Measurements from ENCODE around the gene MORC2.
A peak's percentile ranks its signal among the peaks of the same experiment; 100 is the strongest.

The MORC2 gene

DNA sequence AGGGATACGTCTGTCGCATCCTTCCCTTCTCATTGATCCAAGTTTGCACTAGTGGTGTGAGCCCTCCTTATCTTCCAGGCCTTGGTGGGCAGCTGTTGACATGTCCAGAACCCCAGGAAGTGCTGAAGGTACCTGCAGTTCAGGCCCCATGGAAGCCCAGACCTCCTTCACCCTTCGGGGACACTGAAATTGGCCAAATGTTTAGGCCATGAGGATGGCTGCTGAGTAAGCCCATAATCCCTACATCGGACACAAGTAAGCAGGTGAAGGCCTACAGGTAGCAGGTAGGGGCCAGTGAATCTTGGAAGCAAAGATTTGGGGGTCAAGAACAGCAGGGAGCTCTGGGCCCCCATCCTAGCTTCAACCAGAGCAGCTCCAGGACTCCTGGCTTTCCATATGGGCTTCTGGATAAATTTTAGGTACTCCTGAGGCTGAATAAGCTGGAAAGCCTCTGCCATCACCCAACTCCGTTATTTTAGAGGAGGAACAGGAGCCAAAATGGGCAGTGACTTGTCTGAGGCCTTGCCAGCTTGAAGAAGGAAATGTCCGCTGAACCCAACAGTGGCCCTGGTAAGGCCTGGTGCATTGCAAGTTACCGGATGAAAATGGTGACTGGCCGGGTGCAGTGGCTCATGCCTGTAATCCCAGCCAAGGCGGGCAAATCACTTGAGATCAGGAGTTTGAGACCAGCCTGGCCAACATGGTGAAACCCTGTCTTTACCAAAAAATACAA lies 45.2 kb downstream of the MORC2 start:
- DNase-seq (ENCODE audit: extremely low spot score, insufficient read length, low read depth): no peak
- FAIRE-seq: no peak

DNA sequence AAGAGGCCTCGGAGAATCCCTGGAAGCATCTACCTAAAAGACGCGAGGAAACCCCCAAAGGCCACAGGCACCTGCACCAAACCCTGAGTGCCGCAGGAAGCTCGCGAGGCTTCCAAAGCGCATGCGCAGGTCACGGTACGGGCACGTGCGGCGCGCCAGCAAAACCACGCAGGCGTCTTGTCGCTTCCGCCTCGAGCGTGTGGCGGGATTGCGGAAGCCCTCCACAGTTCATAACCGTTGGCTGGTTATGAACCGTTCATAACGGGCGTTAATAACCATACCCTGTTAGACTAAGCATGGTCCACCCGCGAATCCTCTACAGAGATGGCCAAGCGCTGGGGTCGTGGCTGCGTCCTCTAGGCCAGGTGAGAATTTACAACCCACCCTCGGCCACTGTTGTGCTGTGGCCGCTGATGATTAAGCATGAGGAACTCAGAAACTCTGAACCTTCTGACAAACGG lies 46.4 kb downstream of the MORC2 start:
- DNase-seq (ENCODE audit: extremely low spot score, insufficient read length, low read depth): peak; percentile 56
- FAIRE-seq: peak; percentile 66

DNA sequence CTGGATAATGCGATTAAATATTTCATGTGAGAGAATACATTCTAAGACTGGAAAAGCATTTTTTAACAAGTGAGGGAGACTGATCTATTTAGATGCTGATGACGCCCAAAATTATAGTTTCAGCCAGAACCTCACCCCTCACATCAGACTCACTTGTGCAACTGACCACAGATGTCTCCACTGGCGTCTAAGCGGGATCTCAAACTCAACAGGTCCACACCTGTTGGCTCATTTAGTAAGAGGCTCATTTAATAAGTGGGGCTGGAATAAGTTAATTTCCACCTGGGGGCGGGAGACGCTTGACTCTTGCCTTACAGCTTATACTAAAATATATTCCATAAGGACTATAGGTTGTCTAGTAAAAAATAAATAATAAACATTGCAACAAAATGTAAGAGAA lies 47.5 kb downstream of the MORC2 start:
- FAIRE-seq (no peak), DNase-seq (ENCODE audit: extremely low spot score, insufficient read length, low read depth) (no peak)

DNA sequence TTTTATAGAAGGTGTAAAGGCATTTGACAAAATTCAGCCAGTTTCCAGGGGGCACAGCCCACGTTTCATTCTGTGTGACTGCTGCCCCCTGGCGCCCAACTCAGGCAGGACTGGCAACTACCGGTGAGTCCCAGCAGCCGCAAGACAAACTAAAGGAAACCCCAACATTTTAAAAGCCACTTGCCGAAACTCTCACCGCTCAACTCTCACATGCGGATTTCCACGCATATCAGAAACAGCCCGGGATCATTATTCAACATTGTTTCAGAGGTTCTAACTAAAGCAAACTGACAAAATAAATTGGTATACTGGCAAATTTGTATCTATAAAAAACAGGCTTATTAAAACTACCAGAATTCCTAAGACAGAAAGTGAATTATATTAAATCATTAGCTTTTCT lies 48.2 kb downstream of the MORC2 start:
- DNase-seq (ENCODE audit: extremely low spot score, insufficient read length, low read depth) (peak; percentile 65), FAIRE-seq (peak; percentile 77)

DNA sequence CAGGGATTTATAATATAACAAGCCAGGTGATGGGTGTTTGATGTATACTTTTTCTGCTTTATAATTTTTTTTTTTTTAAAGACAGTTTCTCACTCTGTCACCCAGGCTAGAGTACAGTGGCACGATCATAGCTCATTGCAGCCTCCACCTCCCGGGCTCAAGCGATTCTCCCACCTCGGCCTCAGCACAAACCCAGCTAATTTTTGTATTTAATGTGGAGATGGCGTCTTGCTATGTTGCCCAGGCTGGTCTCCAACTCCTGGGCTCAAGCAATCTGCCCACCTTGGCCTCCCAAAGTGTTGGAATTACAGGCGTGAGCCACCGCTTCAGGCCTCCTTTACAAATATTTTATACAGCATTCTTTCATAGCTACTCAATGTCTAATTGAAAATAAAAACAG lies 48.6 kb downstream of the MORC2 start:
- FAIRE-seq (no peak), DNase-seq (ENCODE audit: extremely low spot score, insufficient read length, low read depth) (no peak)

DNA sequence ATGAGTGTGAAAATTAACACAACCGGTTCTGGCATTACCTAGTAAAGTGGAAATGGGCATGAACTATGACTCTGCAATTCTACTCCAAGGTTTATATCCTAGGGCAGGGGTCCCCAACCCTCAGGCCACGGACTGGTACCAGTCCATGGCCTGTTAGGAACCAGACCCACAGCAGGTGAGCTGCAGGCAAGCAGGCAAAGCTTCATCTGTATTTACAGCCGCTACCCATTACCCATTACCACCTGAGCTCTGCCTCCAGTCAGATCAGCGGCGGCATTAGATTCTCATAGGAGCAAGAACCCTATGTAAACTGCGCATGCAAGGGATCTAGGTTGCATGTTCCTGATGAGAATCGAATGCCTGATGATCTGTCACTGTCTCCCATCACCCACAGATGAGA lies 49.8 kb downstream of the MORC2 start:
- FAIRE-seq: no peak
- DNase-seq (ENCODE audit: extremely low spot score, insufficient read length, low read depth): no peak

DNA sequence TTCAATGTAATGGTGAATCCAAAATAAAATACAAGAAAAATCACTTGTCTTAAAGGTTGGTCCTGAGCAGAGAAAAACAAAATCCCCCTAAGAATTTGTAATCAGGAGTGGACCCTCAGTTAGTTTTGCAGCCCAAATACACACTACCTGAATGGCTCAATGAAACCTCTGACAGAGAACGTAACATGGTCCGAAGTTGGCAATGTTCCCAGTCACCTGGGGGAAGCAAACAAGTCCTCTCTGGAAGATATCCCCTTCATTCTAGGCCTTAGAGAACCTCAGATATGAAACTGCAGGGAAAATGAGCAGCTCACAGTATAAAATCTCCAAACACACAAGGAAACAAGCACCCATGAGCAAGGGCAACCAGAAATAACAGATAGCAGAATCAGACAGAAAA lies 58.2 kb downstream of the MORC2 start:
- no peak for DNase-seq (ENCODE audit: extremely low spot score, insufficient read length, low read depth)
- FAIRE-seq: no peak

DNA sequence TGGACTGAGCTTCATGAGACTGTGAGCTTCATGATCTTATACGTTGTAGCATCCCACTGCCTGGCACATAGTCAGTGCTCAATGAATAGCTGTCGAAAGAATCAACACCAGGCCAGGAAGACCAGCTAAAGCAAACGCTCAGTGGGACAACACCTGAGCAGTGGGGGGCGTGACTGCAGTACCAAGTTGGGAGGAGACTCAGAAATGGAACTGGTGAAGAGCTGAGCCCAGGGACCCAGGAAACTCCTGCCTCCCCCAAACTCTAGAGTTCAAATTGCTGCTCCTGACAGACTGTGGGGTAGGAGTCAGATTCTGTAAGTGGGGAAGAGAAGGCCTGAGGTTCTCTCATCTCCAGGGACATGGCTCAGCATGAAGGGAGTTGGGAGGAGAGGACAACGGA lies 59.3 kb downstream of the MORC2 start:
- FAIRE-seq (no peak), DNase-seq (ENCODE audit: extremely low spot score, insufficient read length, low read depth) (no peak)

DNA sequence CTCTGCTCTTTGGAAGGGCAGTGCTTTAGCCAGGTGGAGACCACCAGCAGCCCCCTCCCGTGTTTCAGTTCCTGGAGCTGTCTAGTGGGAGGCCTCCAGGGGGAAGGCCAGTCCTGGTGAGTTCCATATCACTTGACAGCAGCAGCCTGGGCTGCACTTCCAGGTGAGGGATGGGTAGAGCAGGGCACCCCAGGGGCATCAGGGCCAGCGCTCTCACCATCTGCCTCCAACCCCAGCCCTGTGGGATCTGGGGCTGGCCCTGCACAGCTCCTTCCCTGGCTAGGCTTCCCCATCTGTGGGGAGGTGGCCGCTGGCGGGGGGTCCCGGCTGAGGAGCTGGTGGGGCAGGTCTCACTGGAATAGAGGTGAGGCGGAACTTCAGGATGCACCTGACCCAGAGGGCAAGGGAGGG lies 60.5 kb downstream of the MORC2 start:
- DNase-seq (ENCODE audit: extremely low spot score, insufficient read length, low read depth) (no peak), FAIRE-seq (no peak)

DNA sequence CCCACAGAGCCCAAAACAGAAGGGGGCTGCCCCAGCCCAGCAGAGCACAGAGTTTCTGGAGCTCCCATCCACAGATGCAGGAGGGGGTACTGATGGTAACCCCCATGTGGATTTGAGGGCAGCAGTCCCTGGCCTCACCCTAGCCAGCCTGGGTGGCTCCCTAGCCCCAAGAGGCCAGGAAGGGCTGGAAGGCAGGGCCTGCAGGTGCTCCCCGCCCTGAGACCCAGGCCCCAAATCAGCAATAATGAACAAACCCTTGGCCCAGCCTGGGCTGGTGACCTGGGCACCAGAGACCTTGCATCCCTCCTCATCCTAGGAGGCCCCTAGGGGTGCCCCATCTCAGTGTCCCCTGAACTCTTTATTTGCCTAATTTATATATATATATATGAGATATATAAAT lies 61.6 kb downstream of the MORC2 start:
- DNase-seq (ENCODE audit: extremely low spot score, insufficient read length, low read depth): no peak
- no peak for FAIRE-seq

DNA sequence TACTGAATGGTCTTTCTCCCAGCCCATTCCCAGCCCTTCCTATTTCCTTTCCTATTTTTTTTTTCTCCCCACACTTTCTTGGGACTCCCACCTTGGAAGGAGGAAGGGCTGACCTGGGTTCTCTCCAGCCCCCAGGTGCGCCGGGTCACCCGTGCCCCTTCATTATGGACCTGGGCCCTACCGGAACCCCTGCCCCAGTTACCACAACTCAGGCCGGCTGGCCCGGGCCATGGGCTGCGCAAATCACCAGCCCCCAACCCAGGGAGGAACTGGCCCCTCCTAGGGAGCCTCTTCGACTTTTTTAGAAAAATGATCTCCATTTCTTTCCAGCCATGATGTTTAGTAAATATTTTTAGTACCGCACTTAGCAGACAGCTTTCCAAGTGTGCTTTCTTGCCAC lies 62.2 kb downstream of the MORC2 start:
- no peak for DNase-seq (ENCODE audit: extremely low spot score, insufficient read length, low read depth)
- FAIRE-seq: no peak

DNA sequence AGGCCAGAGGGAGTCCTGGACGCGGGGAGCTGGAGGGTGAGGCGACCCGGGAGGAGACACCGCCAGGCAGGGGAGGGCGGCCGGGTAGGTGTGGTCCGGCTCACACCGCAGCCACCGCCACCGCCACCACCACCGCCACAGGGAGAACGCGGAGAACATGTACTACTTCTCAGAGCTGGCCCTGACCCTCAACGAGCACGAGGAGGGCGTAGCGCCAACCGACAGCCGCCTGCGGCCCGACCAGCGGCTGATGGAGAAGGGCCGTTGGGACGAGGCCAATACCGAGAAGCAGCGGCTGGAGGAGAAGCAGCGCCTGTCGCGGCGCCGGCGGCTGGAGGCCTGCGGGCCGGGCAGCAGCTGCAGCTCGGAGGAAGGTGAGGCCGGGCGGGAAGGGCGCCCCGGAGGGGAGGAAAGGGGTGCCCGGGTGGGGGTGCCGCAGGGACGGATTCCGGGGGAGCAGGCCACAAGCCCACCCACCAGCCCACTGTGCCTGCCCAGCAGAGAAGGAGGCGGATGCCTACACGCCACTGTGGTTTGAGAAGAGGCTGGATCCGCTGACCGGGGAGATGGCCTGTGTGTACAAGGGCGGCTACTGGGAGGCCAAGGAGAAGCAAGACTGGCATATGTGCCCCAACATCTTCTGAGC lies 62.8 kb downstream of the MORC2 start:
- no peak for DNase-seq (ENCODE audit: extremely low spot score, insufficient read length, low read depth)

DNA sequence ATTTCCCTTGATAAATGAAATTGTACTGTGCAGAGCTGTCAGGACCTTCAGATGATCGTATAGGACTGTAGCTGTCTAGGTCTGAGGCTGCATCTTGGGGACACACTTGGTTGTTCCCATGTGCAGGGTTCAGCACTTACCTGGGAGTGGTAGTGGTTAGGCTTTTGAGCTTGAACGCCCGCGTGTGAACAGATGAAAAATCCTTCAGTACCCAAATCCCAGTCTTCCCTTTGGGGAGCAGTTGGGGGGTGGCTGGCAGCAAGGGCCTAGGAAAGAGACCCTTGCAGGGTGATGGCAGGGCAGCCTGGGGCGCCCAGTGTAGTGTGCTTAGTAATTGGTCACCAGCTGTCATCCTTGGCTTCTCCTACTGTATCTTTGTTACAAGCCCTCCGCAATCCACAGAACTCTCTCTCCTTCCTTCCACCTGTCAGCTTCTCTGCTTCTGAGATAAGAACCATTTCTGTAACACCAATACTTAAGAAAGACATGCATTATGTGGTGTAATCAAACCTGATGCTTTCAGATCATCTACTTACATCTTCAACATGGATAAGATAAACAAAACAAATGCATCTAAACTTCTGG lies 64.6 kb downstream of the MORC2 start:
- FAIRE-seq (no peak), DNase-seq (ENCODE audit: extremely low spot score, insufficient read length, low read depth) (no peak)

More for the DNA sequence above, 62.8 kb downstream of the MORC2 start:
- no peak for FAIRE-seq

DNA sequence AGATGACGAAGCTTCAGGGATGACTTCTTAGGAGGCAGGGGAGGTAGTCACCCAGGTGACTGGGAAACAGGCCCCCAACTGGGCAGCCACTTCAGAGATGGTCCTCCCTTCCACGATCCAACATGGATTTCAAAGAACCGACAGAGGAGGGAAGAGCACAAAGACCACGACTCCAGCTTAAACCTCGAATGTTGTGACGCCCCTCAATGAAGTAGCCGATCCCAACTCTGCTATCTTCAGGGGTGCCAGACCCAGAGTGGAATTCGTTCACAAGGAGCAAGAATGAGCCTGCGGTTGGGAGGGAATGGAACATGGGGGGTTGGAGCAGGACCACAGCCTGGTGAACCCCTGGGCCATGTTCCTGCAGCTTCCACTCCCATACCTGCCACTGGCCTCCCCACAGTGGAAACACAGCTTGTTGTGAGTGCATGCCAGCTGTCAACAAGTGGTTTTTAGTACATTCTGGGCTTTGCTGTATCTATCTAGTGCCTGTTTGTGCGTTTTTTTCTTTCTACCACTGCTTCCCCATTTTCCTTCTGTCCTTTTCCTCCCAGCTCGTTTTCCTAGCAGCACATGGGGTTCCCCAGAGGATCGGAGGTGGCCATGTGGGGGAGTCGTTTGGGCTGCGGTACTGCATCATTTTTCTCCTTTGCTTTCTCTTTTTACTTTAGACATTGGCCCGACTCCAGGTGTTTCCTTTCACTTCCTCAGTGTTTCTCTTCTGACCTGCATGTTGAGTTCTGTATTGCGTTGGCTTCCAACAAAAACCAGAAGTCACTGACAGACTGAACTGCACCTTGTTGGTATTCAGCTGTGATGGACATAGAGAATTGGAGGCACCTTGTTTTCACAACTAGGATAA lies 65.8 kb downstream of the MORC2 start:
- FAIRE-seq (peak; percentile 62), DNase-seq (ENCODE audit: extremely low spot score, insufficient read length, low read depth) (no peak)

DNA sequence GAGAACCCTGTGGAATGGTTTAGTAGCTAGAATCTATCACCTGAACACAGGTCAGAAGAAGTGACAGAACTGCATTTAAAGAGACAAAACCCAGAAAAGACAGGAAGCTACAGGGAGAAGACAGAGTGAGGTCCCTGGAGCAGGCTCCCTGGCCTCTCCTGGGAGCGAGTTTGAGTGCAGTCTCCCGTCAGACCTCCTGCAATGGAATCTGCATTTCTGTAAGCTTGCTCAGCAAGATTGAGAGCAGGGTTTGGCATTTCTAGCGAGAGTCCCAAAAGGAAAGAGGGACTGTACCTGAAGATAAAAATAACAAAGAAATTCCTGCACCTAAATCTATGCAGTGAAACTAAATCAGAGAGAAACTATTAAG lies 74.2 kb downstream of the MORC2 start:
- FAIRE-seq (no peak), DNase-seq (ENCODE audit: extremely low spot score, insufficient read length, low read depth) (no peak)

DNA sequence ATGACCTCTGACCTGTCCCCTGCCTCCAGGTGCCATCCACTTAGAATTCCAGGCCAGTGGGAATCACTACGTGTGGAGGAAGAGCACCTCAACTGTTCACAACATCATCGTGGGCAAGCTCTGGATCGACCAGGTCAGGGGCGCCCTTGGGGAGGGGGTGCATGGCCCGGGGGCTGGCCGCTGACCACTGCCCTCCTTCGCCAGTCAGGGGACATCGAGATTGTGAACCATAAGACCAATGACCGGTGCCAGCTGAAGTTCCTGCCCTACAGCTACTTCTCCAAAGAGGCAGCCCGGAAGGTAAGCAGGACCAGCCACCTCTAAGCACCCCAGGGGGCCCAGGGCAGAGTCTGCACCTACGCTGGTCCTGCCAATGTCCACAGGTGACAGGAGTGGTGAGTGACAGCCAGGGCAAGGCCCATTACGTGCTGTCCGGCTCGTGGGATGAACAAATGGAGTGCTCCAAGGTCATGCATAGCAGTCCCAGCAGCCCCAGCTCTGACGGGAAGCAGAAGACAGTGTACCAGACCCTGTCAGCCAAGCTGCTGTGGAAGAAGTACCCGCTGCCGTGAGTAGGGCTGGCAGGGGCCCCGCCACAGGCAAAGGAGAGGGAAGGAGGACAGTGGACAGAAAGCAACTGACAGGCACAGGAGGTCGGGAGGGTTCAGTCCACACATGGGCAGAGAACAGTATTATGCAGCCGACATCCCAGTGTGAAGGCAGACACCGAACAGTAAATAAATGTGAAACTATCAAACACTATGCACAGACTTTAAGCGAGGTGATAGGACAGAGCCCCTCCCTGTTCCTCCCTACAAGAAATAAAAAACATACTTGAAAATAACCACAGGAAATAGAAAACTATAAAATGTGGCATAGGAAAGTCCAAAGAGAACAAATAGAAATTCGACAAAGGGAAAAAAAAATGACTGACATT lies 74.9 kb downstream of the MORC2 start:
- no peak for FAIRE-seq

DNA sequence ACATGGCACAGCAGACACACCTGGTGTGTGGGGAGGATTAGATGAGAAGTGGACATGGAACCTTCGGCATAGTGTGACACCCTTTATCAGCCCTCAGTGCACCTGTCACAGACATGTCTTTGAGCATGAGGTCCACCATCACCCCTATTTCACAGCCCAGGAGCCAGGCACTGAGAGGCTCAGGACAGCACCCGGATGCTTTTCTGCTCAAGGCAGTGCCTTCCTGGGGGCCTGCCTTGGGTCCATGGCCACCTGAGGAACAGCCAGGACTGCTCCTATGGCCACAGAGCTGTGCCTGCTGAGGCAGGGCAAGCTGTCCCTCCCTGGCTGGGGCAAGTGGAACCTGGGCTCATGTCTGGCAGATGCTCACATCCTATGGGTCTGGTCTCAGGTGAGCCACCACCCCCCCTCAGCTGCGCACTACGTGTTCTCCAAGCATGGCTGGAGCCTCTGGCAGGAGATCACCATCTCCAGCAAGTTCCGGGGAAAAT lies 75.8 kb downstream of the MORC2 start:
- FAIRE-seq: no peak

More for the DNA sequence above, 74.9 kb downstream of the MORC2 start:
- no peak for DNase-seq (ENCODE audit: extremely low spot score, insufficient read length, low read depth)

DNA sequence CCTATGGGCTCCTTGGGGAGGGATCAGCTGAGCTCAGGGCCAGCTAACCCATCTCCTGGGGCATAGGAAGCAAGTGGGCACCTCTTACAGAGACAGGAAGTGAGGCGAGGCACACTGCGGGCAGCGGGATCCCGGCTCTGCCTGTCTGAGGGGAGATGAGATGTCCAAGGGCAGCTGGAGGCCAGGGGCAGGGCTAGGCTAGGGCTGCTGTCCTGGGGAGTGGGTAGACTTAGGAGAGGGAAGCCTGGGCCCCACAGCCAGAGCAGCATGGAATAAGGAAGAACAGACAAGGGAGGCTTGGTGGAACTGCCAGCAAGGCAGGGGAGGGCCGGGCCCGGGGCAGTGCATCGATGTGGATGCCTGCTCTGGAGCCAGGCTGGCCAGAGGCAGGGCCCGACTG lies 76.3 kb downstream of the MORC2 start:
- no peak for DNase-seq (ENCODE audit: extremely low spot score, insufficient read length, low read depth)

More for the DNA sequence above, 75.8 kb downstream of the MORC2 start:
- no peak for DNase-seq (ENCODE audit: extremely low spot score, insufficient read length, low read depth)

DNA sequence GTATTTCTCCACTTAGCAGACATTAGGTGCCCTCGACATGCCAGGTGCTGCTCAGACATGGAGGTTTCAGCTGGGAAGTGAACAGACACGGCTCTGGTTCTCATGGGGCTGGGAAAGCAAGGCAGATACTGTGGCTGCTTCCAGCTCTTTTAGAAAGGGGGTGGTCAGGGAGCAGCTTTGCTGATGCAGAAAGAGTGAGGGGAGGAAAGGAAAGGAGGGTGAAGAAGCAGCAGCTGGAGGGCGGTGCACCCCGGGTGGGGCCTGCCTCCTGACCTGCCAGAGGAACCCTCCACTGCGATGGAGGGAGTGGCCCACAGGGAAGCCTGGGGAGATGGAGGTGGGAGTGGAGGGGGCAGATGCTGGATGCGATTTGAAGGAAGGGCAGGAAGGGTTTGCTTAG lies 76.8 kb downstream of the MORC2 start:
- no peak for DNase-seq (ENCODE audit: extremely low spot score, insufficient read length, low read depth)
- no peak for FAIRE-seq

More for the DNA sequence above, 76.3 kb downstream of the MORC2 start:
- no peak for FAIRE-seq

All from GM18507 (cell line).